ENCODE results near the gene RNASE3.
"Not testable (repeated sequence)": the region's sequence is repeated elsewhere in the genome, so short reads cannot be mapped to it uniquely, and the experiment has no call there.

The RNASE3 gene

DNA sequence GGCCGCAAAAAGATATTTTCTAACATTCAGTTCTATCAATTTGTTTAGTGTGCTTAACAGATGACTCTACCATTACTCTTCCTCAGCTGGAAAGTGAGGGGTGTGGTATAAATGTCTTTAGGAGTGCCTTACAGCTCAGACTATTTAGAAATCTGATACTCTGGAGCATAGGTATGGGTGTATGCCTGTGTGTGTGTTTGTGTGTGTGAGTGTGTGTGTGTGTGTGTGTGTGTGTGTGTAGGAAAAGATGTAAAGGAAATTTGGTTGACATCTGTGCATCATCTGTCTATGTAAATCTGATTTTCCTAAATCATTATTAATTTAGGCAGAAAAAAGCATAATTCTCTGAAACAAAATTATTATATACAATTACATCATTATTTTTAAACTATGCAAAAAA is 16.0 kb downstream of the RNASE3 start:
- in situ Hi-C loops (cut with MboI; ENCODE audit: low sequenced_read_pairs): no loop called here

GRCh38 chr14:20910822-20911221 is 19.6 kb downstream of the RNASE3 start:
- in situ Hi-C loops (cut with MboI; ENCODE audit: low sequenced_read_pairs): not testable (repeated sequence)

GRCh38 chr14:20919038-20919756 is 28.0 kb downstream of the RNASE3 start:
- in situ Hi-C loops (cut with MboI; ENCODE audit: low sequenced_read_pairs): not testable (repeated sequence)

- in situ Hi-C loops (cut with MboI; ENCODE audit: low sequenced_read_pairs): not testable (repeated sequence)
Observed at GRCh38 chr14:20923766-20924297, 32.6 kb downstream of the RNASE3 start.

DNA sequence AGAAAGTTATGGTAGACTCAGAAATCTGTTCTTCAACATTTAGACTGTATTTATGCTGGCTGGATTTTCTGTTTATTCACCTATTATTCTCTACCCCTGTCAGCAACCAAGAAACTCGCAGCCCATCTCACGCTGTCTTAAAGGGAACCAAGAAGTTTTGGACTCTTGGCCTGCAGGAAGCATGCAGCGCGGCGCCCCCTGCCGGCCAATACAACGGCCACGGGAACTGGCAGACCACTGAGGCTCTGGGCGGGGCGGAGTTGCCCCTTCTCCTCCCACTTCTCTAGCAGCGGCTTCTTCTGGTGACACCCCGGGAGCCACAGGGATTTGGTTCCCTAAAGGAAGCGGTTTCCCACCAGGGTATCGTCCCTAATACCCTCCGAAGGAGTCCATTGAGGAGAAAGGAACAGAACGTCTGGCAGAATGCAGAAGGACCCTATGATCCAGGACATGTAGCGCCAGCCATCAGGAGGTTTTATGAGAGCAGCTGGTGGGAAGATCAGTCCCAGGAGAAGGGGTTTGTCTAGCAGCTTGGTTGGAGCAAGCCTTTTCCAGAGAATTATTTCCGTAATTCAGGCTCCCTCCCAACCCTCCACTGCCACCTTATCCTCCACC is 43.1 kb downstream of the RNASE3 start:
- in situ Hi-C loops (cut with MboI; ENCODE audit: low sequenced_read_pairs): no loop called here

DNA sequence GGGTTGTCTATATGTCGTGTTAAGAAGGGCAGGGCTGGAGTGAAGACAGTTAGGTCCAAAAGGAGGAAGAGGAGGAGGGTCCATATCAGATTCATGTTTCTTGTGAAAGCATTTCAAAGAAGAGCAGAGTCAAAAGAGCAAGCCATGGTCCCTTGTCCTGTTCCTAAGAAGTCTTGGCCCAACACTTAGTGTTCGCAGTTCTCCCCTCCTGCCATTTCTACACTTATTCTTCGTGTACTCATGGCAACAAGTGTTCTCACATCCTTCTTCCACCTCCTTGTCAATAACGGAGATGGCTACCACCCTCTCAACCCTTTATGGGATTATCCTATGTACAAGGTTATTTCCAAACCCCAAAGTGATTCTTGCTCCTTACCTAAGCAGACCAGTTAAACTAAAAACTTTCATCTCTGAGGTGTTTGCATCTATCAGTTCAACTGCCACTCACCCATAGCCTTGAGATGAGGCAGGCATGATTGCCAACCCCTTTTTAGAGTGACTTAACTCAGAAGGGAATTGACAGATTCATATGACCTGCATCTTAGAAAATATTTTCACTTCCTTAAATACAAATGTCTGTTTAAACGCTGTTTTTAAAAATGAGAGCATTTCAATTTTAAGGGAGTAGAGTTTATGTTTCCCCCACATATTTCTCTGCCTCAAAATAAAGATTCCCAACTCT is 44.3 kb downstream of the RNASE3 start:
- in situ Hi-C loops (cut with MboI; ENCODE audit: low sequenced_read_pairs): no loop called here
